GM21723 (cell line): ENCODE data around the gene NLGN1.

Experiments
- ATAC-seq: cut with Tn5 transposase; IDR thresholded peaks from one replicate; pipeline ENCODE4 v1.9.1; 2021; ENCODE audit warnings: mild to moderate bottlenecking, moderate library complexity; ENCODE audit not compliant: unreplicated experiment

The NLGN1 gene

GRCh38 chr3:173945806-173946205, 548.3 kb downstream of the NLGN1 start:
- ATAC-seq = no peak

GRCh38 chr3:173954647-173955046, 557.1 kb downstream of the NLGN1 start:
- ATAC-seq = no peak

- ATAC-seq = no peak
These were observed 560.1 kb downstream of the NLGN1 start for GRCh38 chr3:173957646-173958045.

- ATAC-seq = no peak
These were observed 561.3 kb downstream of the NLGN1 start for GRCh38 chr3:173958805-173959204.

GRCh38 chr3:173970281-173970680, 572.7 kb downstream of the NLGN1 start:
- ATAC-seq = no peak

GRCh38 chr3:173976281-173976680, 578.7 kb downstream of the NLGN1 start:
- ATAC-seq = no peak

- no peak for ATAC-seq
These were observed 580.2 kb downstream of the NLGN1 start for GRCh38 chr3:173977747-173978146.

- no peak for ATAC-seq
These were observed 585.8 kb downstream of the NLGN1 start for GRCh38 chr3:173983343-173983742.

GRCh38 chr3:173986861-173987410, 589.4 kb downstream of the NLGN1 start:
- ATAC-seq = no peak

GRCh38 chr3:173988909-173989308, 591.4 kb downstream of the NLGN1 start:
- no peak for ATAC-seq

- ATAC-seq = no peak
These were observed 594.9 kb downstream of the NLGN1 start for GRCh38 chr3:173992416-173992815.

- no peak for ATAC-seq
These were observed 595.8 kb downstream of the NLGN1 start for GRCh38 chr3:173993299-173993698.

GRCh38 chr3:174000675-174001074, 603.1 kb downstream of the NLGN1 start:
- no peak for ATAC-seq

GRCh38 chr3:174002543-174002942, 605.0 kb downstream of the NLGN1 start:
- no peak for ATAC-seq

GRCh38 chr3:174010907-174011306, 613.4 kb downstream of the NLGN1 start:
- ATAC-seq = no peak

GRCh38 chr3:174016186-174016585, 618.6 kb downstream of the NLGN1 start:
- no peak for ATAC-seq

GRCh38 chr3:174020156-174020555, 622.6 kb downstream of the NLGN1 start:
- no peak for ATAC-seq

- ATAC-seq = no peak
These were observed 625.9 kb downstream of the NLGN1 start for GRCh38 chr3:174023421-174023820.

GRCh38 chr3:174028673-174029072, 631.1 kb downstream of the NLGN1 start:
- no peak for ATAC-seq

- no peak for ATAC-seq
These were observed 637.9 kb downstream of the NLGN1 start for GRCh38 chr3:174035328-174035886.

- ATAC-seq = no peak
These were observed 648.8 kb downstream of the NLGN1 start for GRCh38 chr3:174046311-174046710.

GRCh38 chr3:174049472-174049871, 651.9 kb downstream of the NLGN1 start:
- ATAC-seq = no peak

- ATAC-seq = no peak
These were observed 653.6 kb downstream of the NLGN1 start for GRCh38 chr3:174051191-174051590.
